GM18858 (cell line): Measurements from ENCODE around the gene C10orf67.
"Not testable (repeated sequence)": the region's sequence is repeated elsewhere in the genome, so short reads cannot be mapped to it uniquely, and the experiment has no call there.

Experiments
- ATAC-seq: cut with Tn5 transposase; IDR thresholded peaks from one replicate; pipeline ENCODE4 v1.9.1; 2021; ENCODE audit not compliant: unreplicated experiment

The C10orf67 gene

GRCh38 chr10:23344241-23344841 lies at the start of gene C10orf67:
C10orf67 (minus strand) TSS chr10:23344797; CDS start chr10:23344774, 23 bp downstream.
- no peak for ATAC-seq

GRCh38 chr10:23391821-23392220 lies 47.2 kb upstream of the C10orf67 start:
- ATAC-seq, result no peak

GRCh38 chr10:23390809-23391208 lies 46.2 kb upstream of the C10orf67 start:
- ATAC-seq, result no peak

- ATAC-seq, result not testable (repeated sequence)
Observed at GRCh38 chr10:23390408-23390807, 45.8 kb upstream of the C10orf67 start.

GRCh38 chr10:23387516-23387915 lies 42.9 kb upstream of the C10orf67 start:
- ATAC-seq, result not testable (repeated sequence)

- ATAC-seq, result no peak
Observed at GRCh38 chr10:23386052-23386451, 41.5 kb upstream of the C10orf67 start.

- ATAC-seq, result no peak
Observed at GRCh38 chr10:23384364-23384763, 39.8 kb upstream of the C10orf67 start.

GRCh38 chr10:23383637-23384036 lies 39.0 kb upstream of the C10orf67 start:
- no peak for ATAC-seq

GRCh38 chr10:23381298-23382040 lies 36.9 kb upstream of the C10orf67 start:
- no peak for ATAC-seq

GRCh38 chr10:23379686-23380085 lies 35.1 kb upstream of the C10orf67 start:
- no peak for ATAC-seq

GRCh38 chr10:23376229-23376655 lies 31.6 kb upstream of the C10orf67 start:
- ATAC-seq, result no peak

- ATAC-seq, result no peak
Observed at GRCh38 chr10:23375366-23375765, 30.8 kb upstream of the C10orf67 start.

- no peak for ATAC-seq
Observed at GRCh38 chr10:23373156-23373555, 28.6 kb upstream of the C10orf67 start.

GRCh38 chr10:23371073-23371472 lies 26.5 kb upstream of the C10orf67 start:
- no peak for ATAC-seq

- ATAC-seq, result no peak
Observed at GRCh38 chr10:23370106-23370505, 25.5 kb upstream of the C10orf67 start.

GRCh38 chr10:23368816-23369640 lies 24.4 kb upstream of the C10orf67 start:
- peak; percentile 82 for ATAC-seq

- no peak for ATAC-seq
Observed at GRCh38 chr10:23367896-23368595, 23.4 kb upstream of the C10orf67 start.

- peak; percentile 35 for ATAC-seq
Observed at GRCh38 chr10:23365417-23366030, 20.9 kb upstream of the C10orf67 start.

- ATAC-seq, result peak; percentile 18
Observed at GRCh38 chr10:23364378-23364777, 19.8 kb upstream of the C10orf67 start.

GRCh38 chr10:23363793-23364135 lies 19.2 kb upstream of the C10orf67 start:
- ATAC-seq, result no peak
